Measurements from ENCODE around the gene TSPYL4. TPM values are rescaled to one million over a fixed set of nuclear protein-coding genes. Genes with fewer than 3 reads are reported as not detected.

Gene TSPYL4
- total and polyA plus RNA-seq, 2 donors (not counting 1 experiment from before 2014, with no cell fraction given): 20.6 to 21.4 TPM

DNA sequence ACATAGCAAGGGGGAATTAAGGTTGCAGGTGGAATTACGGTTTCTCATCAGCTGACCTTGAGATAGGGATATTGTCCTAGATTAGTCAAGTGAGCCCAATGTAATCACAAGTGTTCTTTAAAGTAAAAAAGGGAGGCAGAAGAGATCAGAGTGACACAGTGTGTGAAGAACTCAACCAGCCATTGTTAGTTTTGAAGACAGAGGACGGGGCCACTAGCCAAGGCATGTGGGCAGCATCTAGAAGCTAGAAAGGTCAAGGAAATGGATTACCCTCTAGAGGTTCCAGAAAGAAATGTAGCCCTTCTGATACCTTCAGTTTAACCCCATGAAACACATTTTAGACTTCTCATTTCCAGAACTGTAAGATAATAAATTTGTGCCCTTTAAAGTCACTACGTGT is 44.4 kb upstream of the TSPYL4 start:
- Histone ChIP-seq H3K4me1 (ENCODE audit: control insufficient read depth in 2 of 2, insufficient read depth in 2 of 2, low read length in 2 of 2) (peaks cover 4 to 6% of the 10 kb centered on the region in 2 donors), H3K27me3 (replicated peaks in 1 of 4; ENCODE audit: control extremely low read depth in 1 of 4, control insufficient read depth in 3 of 4, insufficient read depth in 4 of 4, low read length in 3 of 4) (no peaks in the 10 kb centered on the region), H3K9ac (ENCODE audit: low read length) (no peak overlapping the region), H3K36me3 (replicated peaks in 1 of 2; ENCODE audit: control extremely low read depth in 1 of 2, control insufficient read depth in 1 of 2, extremely low read depth in 1 of 2, insufficient read depth in 2 of 2, low read length in 1 of 2) (no peaks in the 10 kb centered on the region), H2AFZ (ENCODE audit: insufficient read depth, low read depth, low read length, poor library complexity, severe bottlenecking) (no peak overlapping the region), H4K20me1 (ENCODE audit: control insufficient read depth, insufficient read depth, low read length, poor library complexity, severe bottlenecking) (no peaks in the 10 kb centered on the region), H3K27ac (ENCODE audit: low read length in 2 of 2) (no peak overlapping the region), H3K79me2 (ENCODE audit: control insufficient read depth, insufficient read depth, low read length) (no peaks in the 10 kb centered on the region), H3K9me3 (ENCODE audit: control extremely low read depth in 1 of 3, control insufficient read depth in 2 of 3, insufficient read depth in 1 of 3, low read length in 2 of 3) (peaks cover 3 to 7% (median 3%) of the 10 kb centered on the region in 3 donors), H3K4me3 (ENCODE audit: control extremely low read depth in 1 of 5, extremely low read depth in 1 of 5, insufficient read depth in 1 of 5, low read depth in 2 of 5, low read length in 4 of 5) (no peak overlapping the region), H3K4me2 (replicated peaks; ENCODE audit: low read depth, low read length, poor library complexity, severe bottlenecking) (no peak overlapping the region)
- H3K27me3 Mint-ChIP-seq: no peaks in the 10 kb centered on the region
- H3K9me3 Mint-ChIP-seq (ENCODE audit: insufficient read depth): no peaks in the 10 kb centered on the region
- ChIA-PET POLR2A (no interaction called here), CTCF (interaction anchor here (1.2 to 2.8 kb wide), 3 partner anchors 11 to 235 kb away, joined by 4 to 19 read pairs (median 4); no protein-coding TSS in a partner anchor)
- ATAC-seq (ENCODE audit: low read depth) (no peak), DNase-seq (no peak)
- TF ChIP-seq, protein P1, sequence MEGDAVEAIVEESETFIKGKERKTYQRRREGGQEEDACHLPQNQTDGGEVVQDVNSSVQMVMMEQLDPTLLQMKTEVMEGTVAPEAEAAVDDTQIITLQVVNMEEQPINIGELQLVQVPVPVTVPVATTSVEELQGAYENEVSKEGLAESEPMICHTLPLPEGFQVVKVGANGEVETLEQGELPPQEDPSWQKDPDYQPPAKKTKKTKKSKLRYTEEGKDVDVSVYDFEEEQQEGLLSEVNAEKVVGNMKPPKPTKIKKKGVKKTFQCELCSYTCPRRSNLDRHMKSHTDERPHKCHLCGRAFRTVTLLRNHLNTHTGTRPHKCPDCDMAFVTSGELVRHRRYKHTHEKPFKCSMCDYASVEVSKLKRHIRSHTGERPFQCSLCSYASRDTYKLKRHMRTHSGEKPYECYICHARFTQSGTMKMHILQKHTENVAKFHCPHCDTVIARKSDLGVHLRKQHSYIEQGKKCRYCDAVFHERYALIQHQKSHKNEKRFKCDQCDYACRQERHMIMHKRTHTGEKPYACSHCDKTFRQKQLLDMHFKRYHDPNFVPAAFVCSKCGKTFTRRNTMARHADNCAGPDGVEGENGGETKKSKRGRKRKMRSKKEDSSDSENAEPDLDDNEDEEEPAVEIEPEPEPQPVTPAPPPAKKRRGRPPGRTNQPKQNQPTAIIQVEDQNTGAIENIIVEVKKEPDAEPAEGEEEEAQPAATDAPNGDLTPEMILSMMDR (IDR thresholded peaks at IDR 0.05): no peak
- no peak for TF ChIP-seq EZH2 (IDR thresholded peaks at IDR 0.05; ENCODE audit: borderline replicate concordance, insufficient read depth, low read depth, low read length, poor library complexity, severe bottlenecking)
- WGBS (ENCODE audit: insufficient coverage): 100% methylated on average over 1 of the region's 3 CpGs
- intact Hi-C loops (cut with micrococcal nuclease): no loop called here
- peaks cover 7% of the 10 kb centered on the region for H3K4me1 Mint-ChIP-seq
- no peak overlapping the region for H3K4me3 Mint-ChIP-seq
- no peak overlapping the region for H3K27ac Mint-ChIP-seq

DNA sequence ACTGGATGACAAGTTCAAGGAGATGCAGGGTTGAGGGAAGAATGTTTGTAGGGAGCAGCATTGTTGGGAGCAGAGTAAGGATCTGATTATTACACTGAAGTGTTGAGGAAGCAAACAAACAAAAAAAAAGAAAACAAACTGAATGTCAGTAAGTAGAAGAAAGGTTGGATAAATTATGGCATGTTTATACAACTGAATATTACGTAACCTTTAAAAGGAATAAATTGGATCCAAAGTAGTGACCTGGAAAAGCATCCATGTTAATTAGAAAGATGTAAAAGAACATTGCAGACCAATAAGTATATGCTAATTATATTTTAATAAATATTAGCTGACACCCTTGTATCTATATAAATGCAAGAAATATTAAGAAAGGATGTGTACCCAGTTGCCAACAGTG is 38.7 kb upstream of the TSPYL4 start:
- Histone ChIP-seq H2AFZ (ENCODE audit: insufficient read depth, low read depth, low read length, poor library complexity, severe bottlenecking) (no peak overlapping the region), H3K4me1 (ENCODE audit: control insufficient read depth in 2 of 2, insufficient read depth in 2 of 2, low read length in 2 of 2) (no peaks in the 10 kb centered on the region), H3K4me3 (ENCODE audit: control extremely low read depth in 1 of 5, extremely low read depth in 1 of 5, insufficient read depth in 1 of 5, low read depth in 2 of 5, low read length in 4 of 5) (no peak overlapping the region), H3K36me3 (replicated peaks in 1 of 2; ENCODE audit: control extremely low read depth in 1 of 2, control insufficient read depth in 1 of 2, extremely low read depth in 1 of 2, insufficient read depth in 2 of 2, low read length in 1 of 2) (no peaks in the 10 kb centered on the region), H3K27ac (ENCODE audit: low read length in 2 of 2) (no peak overlapping the region), H3K27me3 (replicated peaks in 1 of 4; ENCODE audit: control extremely low read depth in 1 of 4, control insufficient read depth in 3 of 4, insufficient read depth in 4 of 4, low read length in 3 of 4) (no peaks in the 10 kb centered on the region), H4K20me1 (ENCODE audit: control insufficient read depth, insufficient read depth, low read length, poor library complexity, severe bottlenecking) (no peaks in the 10 kb centered on the region), H3K4me2 (replicated peaks; ENCODE audit: low read depth, low read length, poor library complexity, severe bottlenecking) (no peak overlapping the region), H3K9me3 (ENCODE audit: control extremely low read depth in 1 of 3, control insufficient read depth in 2 of 3, insufficient read depth in 1 of 3, low read length in 2 of 3) (no peaks in the 10 kb centered on the region), H3K9ac (ENCODE audit: low read length) (no peak overlapping the region), H3K79me2 (ENCODE audit: control insufficient read depth, insufficient read depth, low read length) (peaks cover 9% of the 10 kb centered on the region)
- Mint-ChIP-seq H3K4me1 (no peaks in the 10 kb centered on the region), H3K4me3 (no peak overlapping the region), H3K9me3 (ENCODE audit: insufficient read depth) (no peaks in the 10 kb centered on the region), H3K27ac (no peak overlapping the region), H3K27me3 (no peaks in the 10 kb centered on the region)
- no peak for DNase-seq
- CTCF ChIA-PET: interaction anchor here (0.8 to 7.9 kb wide), 6 partner anchors 24 to 268 kb away, joined by 3 to 151 read pairs (median 12); no protein-coding TSS in a partner anchor
- no peak for TF ChIP-seq EZH2 (IDR thresholded peaks at IDR 0.05; ENCODE audit: borderline replicate concordance, insufficient read depth, low read depth, low read length, poor library complexity, severe bottlenecking)
- TF ChIP-seq, protein P1 (IDR thresholded peaks at IDR 0.05): no peak
- no CpG with 5 or more reads among the region's 1 CpG for WGBS (ENCODE audit: insufficient coverage)
- no peak for ATAC-seq (ENCODE audit: low read depth)
- POLR2A ChIA-PET: no interaction called here
- intact Hi-C loops (cut with micrococcal nuclease): no loop called here
